IMR-90 (cell line): ENCODE results near the gene KCNK5. TPM values are rescaled to one million over a fixed set of nuclear protein-coding genes. Genes with fewer than 3 reads are reported as not detected.

Experiments
- ATAC-seq: fragments of 200-7000 bp; cut with Tn5 transposase; 2 replicates; pipeline ENCODE4 v1.9.1; 2020; ENCODE audit warnings: low read depth, mild to moderate bottlenecking, moderate library complexity
- BruUV-seq: library from RNA; stranded (reverse); fragments of 400-500 nt; replicated peaks from 2 replicates; lab custom pipeline; 2021; lab: Mats Ljungman, UMichigan
- CTCF ChIA-PET: fragments of 300-600 bp; formaldehyde crosslinking; extraction: SDS; loops from one replicate; lab custom pipeline; 2021; ENCODE audit warnings: antibody characterized with exemption; lab: Yijun Ruan, JAX
- POLR2A ChIA-PET: fragments of 300-600 bp; sonication (Branson Sonifier 250); formaldehyde crosslinking; loops from one replicate; lab custom pipeline; 2022; ENCODE audit warnings: antibody characterized with exemption; ENCODE audit not compliant: unreplicated experiment; lab: Charles Lee
- DNase-seq: peaks from one replicate; pipeline ENCODE4 v3.0.0; 2013
- H2AFZ ChIP-seq: replicated peaks from 2 replicates; pipeline ENCODE3; 2013; ENCODE audit warnings: low read length, mild to moderate bottlenecking; ENCODE audit not compliant: poor library complexity
- H2AK5ac ChIP-seq: 2 replicates; pipeline ENCODE4 v1.6.1; 2013; ENCODE audit warnings: low read depth, low read length, inconsistent platforms
- H2AK9ac ChIP-seq: replicated peaks from 2 replicates; pipeline ENCODE3; 2013; ENCODE audit warnings: mild to moderate bottlenecking, low read depth, low read length, moderate library complexity; ENCODE audit not compliant: poor library complexity
- H2BK120ac ChIP-seq: 2 replicates; pipeline ENCODE4 v1.6.1; 2013; ENCODE audit warnings: low read depth, low read length, inconsistent platforms
- H2BK15ac ChIP-seq: 3 replicates; pipeline ENCODE4 v1.6.1; 2013; ENCODE audit warnings: low read depth, low read length, inconsistent platforms
- H2BK20ac ChIP-seq: 2 replicates; pipeline ENCODE4 v1.6.1; 2013; ENCODE audit warnings: low read depth, mild to moderate bottlenecking, inconsistent platforms, low read length, moderate library complexity
- H2BK5ac ChIP-seq: 2 replicates; pipeline ENCODE4 v1.6.1; 2013; ENCODE audit warnings: mild to moderate bottlenecking, low read depth, low read length, inconsistent platforms; ENCODE audit not compliant: poor library complexity, severe bottlenecking
- H3K14ac ChIP-seq: replicated peaks from 2 replicates; pipeline ENCODE4 v1.6.1; 2013; ENCODE audit warnings: low read depth, low read length, inconsistent platforms
- H3K18ac ChIP-seq: 2 replicates; pipeline ENCODE4 v1.6.1; 2013; ENCODE audit warnings: low read depth, low read length, control low read depth
- H3K23ac ChIP-seq: 2 replicates; pipeline ENCODE4 v1.6.1; 2013; ENCODE audit warnings: low read depth, low read length, inconsistent platforms
- H3K27ac ChIP-seq: 2 replicates; pipeline ENCODE4 v1.5.1; 2013; ENCODE audit warnings: mild to moderate bottlenecking, control low read depth, low read length; ENCODE audit not compliant: insufficient read depth
- H3K27me3 ChIP-seq: 2 replicates; pipeline ENCODE4 v1.6.1; 2013; ENCODE audit warnings: low read length; ENCODE audit not compliant: control insufficient read depth, insufficient read depth
- H3K36me3 ChIP-seq: 2 replicates; pipeline ENCODE4 v1.6.1; 2013; ENCODE audit warnings: low read length, mixed read lengths; ENCODE audit not compliant: control insufficient read depth, insufficient read depth
- H3K4ac ChIP-seq: 2 replicates; pipeline ENCODE4 v1.6.1; 2013; ENCODE audit warnings: low read depth, low read length, inconsistent platforms
- H3K4me1 ChIP-seq: 2 replicates; pipeline ENCODE4 v1.6.1; 2013; ENCODE audit warnings: low read length, mixed read lengths; ENCODE audit not compliant: control insufficient read depth, insufficient read depth
- H3K4me2 ChIP-seq: 2 replicates; pipeline ENCODE4 v1.6.1; 2013; ENCODE audit warnings: low read depth, mild to moderate bottlenecking, control low read depth, low read length, moderate library complexity
- H3K4me3 ChIP-seq: 2 replicates; pipeline ENCODE4 v1.5.1; 2013; ENCODE audit warnings: low read depth, mild to moderate bottlenecking, control low read depth, low read length, moderate library complexity; ENCODE audit not compliant: insufficient read depth
- H3K56ac ChIP-seq: 2 replicates; pipeline ENCODE4 v1.6.1; 2013; ENCODE audit warnings: low read length, inconsistent platforms; ENCODE audit not compliant: insufficient read depth; ENCODE audit errors: extremely low read depth
- H3K79me1 ChIP-seq, 2 experiments: 2 replicates each; pipeline ENCODE4 v1.6.1; 2013; ENCODE audit warnings: low read length in 2 of 2, inconsistent platforms in 1 of 2, low read depth in 1 of 2
- H3K9ac ChIP-seq: 2 replicates; pipeline ENCODE4 v1.6.1; 2013; ENCODE audit warnings: low read depth, low read length, control low read depth
- H3K9me1 ChIP-seq: 2 replicates; pipeline ENCODE4 v1.6.1; 2013; ENCODE audit warnings: low read length, inconsistent platforms; ENCODE audit not compliant: insufficient read depth
- H3K9me3 ChIP-seq: 2 replicates; pipeline ENCODE4 v1.6.1; 2013; ENCODE audit warnings: low read length; ENCODE audit not compliant: control insufficient read depth, insufficient read depth
- H4K20me1 ChIP-seq: 2 replicates; pipeline ENCODE4 v1.6.1; 2013; ENCODE audit warnings: low read length, inconsistent platforms; ENCODE audit not compliant: insufficient read depth
- H4K5ac ChIP-seq: 2 replicates; pipeline ENCODE4 v1.6.1; 2013; ENCODE audit warnings: mild to moderate bottlenecking, low read depth, low read length, control low read depth
- H4K8ac ChIP-seq, 2 experiments: 2 replicates each; pipeline ENCODE4 v1.6.1; 2013; ENCODE audit warnings: low read depth in 2 of 2, low read length in 2 of 2, control low read depth in 1 of 2, inconsistent platforms in 1 of 2
- H4K91ac ChIP-seq: 2 replicates; pipeline ENCODE4 v1.6.1; 2013; ENCODE audit warnings: low read depth, low read length, inconsistent platforms; ENCODE audit not compliant: insufficient read depth
- BHLHE40 ChIP-seq: fragments of 150-350 bp; IDR thresholded peaks from 2 replicates; pipeline ENCODE4 v1.6.1; 2016; ENCODE audit warnings: mild to moderate bottlenecking, low read depth, low read length
- CEBPB ChIP-seq: IDR thresholded peaks from 2 replicates; pipeline ENCODE4 v1.6.1; 2012; ENCODE audit warnings: low read depth, low read length, improper control_type of control experiment
- CHD1 ChIP-seq: IDR thresholded peaks from 2 replicates; pipeline ENCODE4 v1.6.1; 2012; ENCODE audit warnings: low read depth, low read length, improper control_type of control experiment
- ELK1 ChIP-seq: fragments of 150-350 bp; IDR thresholded peaks from 2 replicates; pipeline ENCODE4 v1.6.1; 2016; ENCODE audit warnings: low read depth, mild to moderate bottlenecking, low read length, moderate library complexity, borderline replicate concordance
- FOS ChIP-seq: fragments of 150-350 bp; IDR thresholded peaks from 2 replicates; pipeline ENCODE4 v1.6.1; 2016; ENCODE audit warnings: low read depth, low read length
- MAFK ChIP-seq: IDR thresholded peaks from 2 replicates; pipeline ENCODE4 v1.6.1; 2012; ENCODE audit warnings: low read depth, low read length, improper control_type of control experiment
- MAZ ChIP-seq: IDR thresholded peaks from 2 replicates; pipeline ENCODE4 v1.6.1; 2012; ENCODE audit warnings: low read depth, mild to moderate bottlenecking, low read length, improper control_type of control experiment, moderate library complexity, borderline replicate concordance
- MXI1 ChIP-seq: IDR thresholded peaks from 2 replicates; pipeline ENCODE4 v1.6.1; 2012; ENCODE audit warnings: low read depth, mild to moderate bottlenecking, low read length, moderate library complexity, borderline replicate concordance
- NFE2L2 ChIP-seq: fragments of 150-350 bp; IDR thresholded peaks from 2 replicates; pipeline ENCODE4 v1.6.1; 2016; ENCODE audit warnings: low read depth, mild to moderate bottlenecking, low read length
- POLR2A ChIP-seq: IDR thresholded peaks from 2 replicates; pipeline ENCODE4 v1.6.1; 2012; ENCODE audit warnings: mild to moderate bottlenecking, low read depth, low read length
- RAD21 ChIP-seq: IDR thresholded peaks from 2 replicates; pipeline ENCODE4 v1.6.1; 2012; ENCODE audit warnings: low read length, improper control_type of control experiment
- RCOR1 ChIP-seq: IDR thresholded peaks from 2 replicates; pipeline ENCODE4 v1.6.1; 2012; ENCODE audit warnings: mild to moderate bottlenecking, low read length, improper control_type of control experiment; ENCODE audit not compliant: insufficient replicate concordance
- RFX5 ChIP-seq: IDR thresholded peaks from 2 replicates; pipeline ENCODE4 v1.8.0; 2012; ENCODE audit warnings: low read depth, mild to moderate bottlenecking, low read length, moderate library complexity
- SMC3 ChIP-seq: fragments of 150-350 bp; IDR thresholded peaks from 2 replicates; pipeline ENCODE4 v1.6.1; 2016; ENCODE audit warnings: low read depth, mild to moderate bottlenecking, antibody characterized with exemption, low read length, moderate library complexity
- USF2 ChIP-seq: fragments of 150-350 bp; IDR thresholded peaks from 2 replicates; pipeline ENCODE4 v1.6.1; 2017; ENCODE audit warnings: mild to moderate bottlenecking, antibody characterized with exemption, low read length, low read depth
- WGBS, 2 experiments: methylation state at CpG; one replicate each; pipeline versions ENCODE4 v1.1.5 to v1.1.7; 2013; ENCODE audit warnings: missing lambda C conversion rate in 2 of 2; ENCODE audit not compliant: insufficient read length in 1 of 2; ENCODE audit errors: extremely low coverage in 2 of 2; 5-methylcytosine and 5-hydroxymethylcytosine counted together
- dilution Hi-C: fragments of 300-500 bp; cut with HindIII; formaldehyde crosslinking; loops from one replicate; pipeline ENCODE4 v1.14.3; 2018; ENCODE audit warnings: low sequenced_read_pairs; ENCODE audit not compliant: unreplicated experiment
- in situ Hi-C: fragments of 300-500 bp; cut with MboI; formaldehyde crosslinking; loops from 3 replicates; pipeline ENCODE4 v1.14.3; 2019; ENCODE audit warnings: low sequenced_read_pairs, inconsistent platforms, mixed read lengths
- intact Hi-C: fragments of 100-400 bp; cut with micrococcal nuclease; formaldehyde crosslinking; loops from 2 replicates; pipeline ENCODE4 v1.10.0; 2022
- polyA plus RNA-seq, 3 experiments: library from polyadenylated mRNA; depleted of rRNA; stranded (reverse); fragments of >200 nt; gene quantifications; 2 replicates each; pipeline ENCODE4 v1.2.3, GENCODE V29; 2012; ENCODE audit warnings: low replicate concordance in 1 of 3
- total RNA-seq: library from RNA; depleted of rRNA; stranded (reverse); fragments of >200 nt; gene quantifications from 2 replicates; pipeline ENCODE4 v1.2.3, GENCODE V29; 2012
- TF ChIP-seq, protein P1 (sequence below): conservative IDR thresholded peaks from 2 replicates; pipeline ENCODE4 v1.5.1; 2012; ENCODE audit warnings: mild to moderate bottlenecking, low read depth, low read length, improper control_type of control experiment

The KCNK5 gene
- total and polyA plus RNA-seq, 2 of the 4 experiments (the other 2 are of a cell fraction) = not detected

- H3K23ac ChIP-seq = no peak overlapping the region
- no TSS peak for BruUV-seq
- TF ChIP-seq, protein P1, sequence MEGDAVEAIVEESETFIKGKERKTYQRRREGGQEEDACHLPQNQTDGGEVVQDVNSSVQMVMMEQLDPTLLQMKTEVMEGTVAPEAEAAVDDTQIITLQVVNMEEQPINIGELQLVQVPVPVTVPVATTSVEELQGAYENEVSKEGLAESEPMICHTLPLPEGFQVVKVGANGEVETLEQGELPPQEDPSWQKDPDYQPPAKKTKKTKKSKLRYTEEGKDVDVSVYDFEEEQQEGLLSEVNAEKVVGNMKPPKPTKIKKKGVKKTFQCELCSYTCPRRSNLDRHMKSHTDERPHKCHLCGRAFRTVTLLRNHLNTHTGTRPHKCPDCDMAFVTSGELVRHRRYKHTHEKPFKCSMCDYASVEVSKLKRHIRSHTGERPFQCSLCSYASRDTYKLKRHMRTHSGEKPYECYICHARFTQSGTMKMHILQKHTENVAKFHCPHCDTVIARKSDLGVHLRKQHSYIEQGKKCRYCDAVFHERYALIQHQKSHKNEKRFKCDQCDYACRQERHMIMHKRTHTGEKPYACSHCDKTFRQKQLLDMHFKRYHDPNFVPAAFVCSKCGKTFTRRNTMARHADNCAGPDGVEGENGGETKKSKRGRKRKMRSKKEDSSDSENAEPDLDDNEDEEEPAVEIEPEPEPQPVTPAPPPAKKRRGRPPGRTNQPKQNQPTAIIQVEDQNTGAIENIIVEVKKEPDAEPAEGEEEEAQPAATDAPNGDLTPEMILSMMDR = no peak
- TF ChIP-seq RFX5 (no peak), ELK1 (no peak), FOS (no peak), CHD1 (no peak), RCOR1 (no peak), MAZ (no peak), POLR2A (no peak), CEBPB (no peak), SMC3 (no peak), RAD21 (no peak), BHLHE40 (no peak), NFE2L2 (no peak), MXI1 (no peak), MAFK (no peak), USF2 (no peak)
Observed at GRCh38 chr6:39225946-39226437, 3.3 kb downstream of the KCNK5 start.

More at GRCh38 chr6:39225946-39226437, 3.3 kb downstream of the KCNK5 start:
- Histone ChIP-seq H4K5ac (no peak overlapping the region), H2BK15ac (no peak overlapping the region), H3K4me3 (no peak overlapping the region), H3K36me3 (no peaks in the 10 kb centered on the region), H3K4me1 (no peaks in the 10 kb centered on the region), H4K8ac (no peak overlapping the region), H3K9ac (no peak overlapping the region), H3K9me1 (no peaks in the 10 kb centered on the region), H4K91ac (no peak overlapping the region), H4K20me1 (no peaks in the 10 kb centered on the region), H3K4ac (no peak overlapping the region), H2BK5ac (no peak overlapping the region), H3K4me2 (no peak overlapping the region), H2BK120ac (no peak overlapping the region), H3K79me1 (no peaks in the 10 kb centered on the region), H3K9me3 (no peaks in the 10 kb centered on the region), H2AFZ (no peak overlapping the region), H2BK20ac (no peak overlapping the region), H2AK5ac (no peak overlapping the region), H3K18ac (no peak overlapping the region), H3K56ac (no peak overlapping the region), H3K27ac (no peak overlapping the region), H3K14ac (no peak overlapping the region), H3K27me3 (peaks cover 26% of the 10 kb centered on the region), H2AK9ac (no peak overlapping the region)
- ChIA-PET POLR2A (no interaction called here), CTCF (no interaction called here)
- no peak for ATAC-seq
- in situ Hi-C loops (no loop called here), dilution Hi-C loops (no loop called here), intact Hi-C loops (no loop called here)
- DNase-seq = no peak
- WGBS, 2 experiments = no CpG with 5 or more reads among the region's 6 CpGs
